Measurements from ENCODE around the gene NOL9.
A peak's percentile ranks its signal among the peaks of the same experiment; 100 is the strongest.

NOL9 gene

DNA sequence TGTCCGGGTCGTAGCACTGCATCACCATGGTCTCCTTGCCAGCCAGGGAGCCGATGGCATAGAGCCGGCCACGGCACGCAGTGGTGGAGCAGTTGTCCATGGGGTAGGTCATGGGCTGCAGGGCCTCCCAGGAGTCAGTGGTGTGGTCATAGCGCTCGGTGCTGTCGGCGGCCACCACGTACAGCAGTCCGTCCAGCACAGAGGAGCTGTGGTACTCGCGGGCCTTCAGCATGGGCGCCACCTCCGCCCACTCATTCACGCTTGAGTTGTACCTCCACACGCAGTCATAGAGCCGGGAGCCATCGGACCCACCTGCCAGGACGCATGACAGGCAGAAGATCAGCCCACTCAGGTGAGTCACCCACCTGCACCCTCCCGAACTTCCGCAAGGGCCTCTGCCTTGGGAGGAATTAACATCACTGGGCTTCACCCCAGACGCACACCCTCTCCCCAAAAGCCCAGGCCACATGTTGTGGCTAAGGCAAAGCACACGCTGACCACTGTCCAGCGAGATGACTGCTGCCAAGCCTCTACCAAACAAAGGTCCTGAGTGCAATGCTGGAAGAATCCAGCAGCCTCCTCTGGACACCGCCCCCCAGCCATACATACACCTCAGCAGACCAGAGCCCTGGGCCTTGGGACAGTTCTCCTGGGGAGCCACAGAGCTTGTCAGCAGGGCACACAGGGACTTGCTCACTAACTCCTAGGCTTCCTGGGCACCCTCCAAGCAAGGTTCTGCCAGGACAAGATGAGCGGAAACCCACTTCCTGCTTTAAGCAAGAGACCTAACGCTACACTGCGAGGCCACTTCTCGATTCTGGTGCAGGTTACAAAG is 45.0 kb upstream of the NOL9 start:
- Histone ChIP-seq H3K4me1 (peaks cover 40 to 85% (median 64%) of the 10 kb centered on the region in 10 experiments), H3K4me3 (peak overlapping the region; percentile 39 to 89 (median 76)), H3K4me2 (peak overlapping the region; percentile 91 to 100 (median 99)), H3K36me3 (peaks cover 33 to 52% (median 50%) of the 10 kb centered on the region in 11 experiments), H3K9ac (peak overlapping the region; percentile 29 to 90 (median 86); a peak in 20 of 22 replicates), H3K9me3 (replicated peaks in 1 of 11) (no peaks in the 10 kb centered on the region), H4K20me1 (peaks cover 62 to 81% (median 77%) of the 10 kb centered on the region in 11 experiments; a peak in 21 of 22 replicates), H3K27me3 (no peaks in the 10 kb centered on the region; a peak in 1 of 22 replicates), H3K27ac (peak overlapping the region in 9 of 11 experiments; percentile 34 to 91 (median 85); a peak in 18 of 22 replicates)
- no peak for TF ChIP-seq Cebpa-rat (IDR thresholded peaks at IDR 0.05)

DNA sequence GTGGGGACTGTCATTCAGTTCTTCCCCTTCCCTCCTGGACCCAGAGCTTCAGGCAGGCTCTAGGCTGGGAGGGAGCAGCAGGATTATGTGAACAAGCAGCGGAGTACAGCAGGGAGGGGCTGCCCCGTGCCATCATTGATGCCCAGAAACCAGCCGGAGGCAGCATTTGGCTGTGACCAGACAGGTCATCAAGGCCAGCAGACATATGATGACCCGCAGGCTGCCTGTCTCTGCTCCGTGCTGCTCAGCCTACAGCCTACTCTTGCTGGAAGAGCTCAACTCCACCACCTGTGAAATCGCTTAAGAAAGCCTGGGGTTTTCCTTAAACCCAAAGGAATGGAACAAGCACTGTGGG is 43.4 kb upstream of the NOL9 start:
- no peak for TF ChIP-seq Cebpa-rat (IDR thresholded peaks at IDR 0.05)
- Histone ChIP-seq H3K9me3 (replicated peaks in 1 of 11) (no peaks in the 10 kb centered on the region), H3K4me3 (no peak overlapping the region), H3K36me3 (peaks cover 48 to 68% (median 66%) of the 10 kb centered on the region in 11 experiments), H3K4me2 (peak overlapping the region in 5 of 11 experiments; percentile 94 to 100 (median 100); a peak in 6 of 22 replicates), H4K20me1 (peaks cover 76 to 97% (median 94%) of the 10 kb centered on the region in 11 experiments; a peak in 21 of 22 replicates), H3K9ac (peak overlapping the region in 6 of 11 experiments; percentile 1 to 31 (median 12); a peak in 5 of 22 replicates), H3K27me3 (no peaks in the 10 kb centered on the region; a peak in 1 of 22 replicates), H3K4me1 (peaks cover 35 to 83% (median 57%) of the 10 kb centered on the region in 10 experiments), H3K27ac (peak overlapping the region in 7 of 11 experiments; percentile 17 to 87 (median 78); a peak in 11 of 22 replicates)

DNA sequence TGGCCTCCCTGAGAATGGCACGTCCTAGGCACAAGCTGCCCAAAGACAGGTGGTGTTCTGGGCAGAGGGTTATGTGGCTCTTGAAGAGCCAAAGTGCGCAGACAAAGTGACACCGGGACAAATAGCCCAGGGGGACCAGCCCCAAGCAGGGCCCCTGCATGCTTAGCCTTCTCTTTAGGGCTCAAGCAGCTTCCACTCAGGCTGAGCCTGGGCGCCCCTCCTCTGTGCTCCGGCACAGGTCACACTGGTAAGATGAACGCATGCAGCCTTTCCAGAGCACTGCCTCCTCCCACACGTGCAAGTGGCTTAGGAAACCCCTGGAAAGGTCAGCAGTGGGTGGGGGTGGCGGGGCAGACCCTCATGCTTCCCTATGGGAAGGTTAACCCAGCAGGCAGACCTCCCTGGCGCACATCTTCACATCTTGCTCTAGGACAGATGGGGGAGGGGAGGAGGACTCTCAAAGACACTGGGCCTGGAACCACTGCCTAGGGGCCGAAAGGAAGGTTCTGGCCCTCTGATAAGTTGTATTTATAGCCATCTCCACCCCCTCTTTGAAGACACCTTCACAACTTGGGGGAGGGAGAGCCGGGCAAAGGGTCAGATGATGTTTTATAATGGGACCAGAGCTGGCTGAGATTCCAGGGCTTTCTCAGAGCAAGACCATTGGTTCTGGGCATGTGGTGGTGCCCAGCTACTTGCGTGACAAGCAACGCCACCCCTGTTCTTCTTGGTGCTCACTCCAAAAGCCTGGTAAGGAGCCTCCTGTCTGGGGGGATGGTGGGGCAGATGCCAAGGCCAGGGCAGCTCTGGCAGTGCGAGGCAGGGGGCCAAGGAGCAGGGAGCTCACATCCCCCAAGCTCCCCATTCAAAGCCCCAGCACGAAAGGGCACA is 42.8 kb upstream of the NOL9 start:
- H3K4me3 ChIP-seq: no peak overlapping the region
- peaks cover 42 to 86% (median 60%) of the 10 kb centered on the region in 10 experiments for H3K4me1 ChIP-seq
- no peaks in the 10 kb centered on the region; a peak in 1 of 22 replicates for H3K27me3 ChIP-seq
- H3K36me3 ChIP-seq: peaks cover 51 to 74% (median 71%) of the 10 kb centered on the region in 11 experiments
- peak overlapping the region in 6 of 11 experiments; percentile 17 to 87 (median 82); a peak in 9 of 22 replicates for H3K27ac ChIP-seq
- H3K9me3 ChIP-seq (replicated peaks in 1 of 11): no peaks in the 10 kb centered on the region
- H4K20me1 ChIP-seq: peaks cover 83 to 100% (median 98%) of the 10 kb centered on the region in 11 experiments
- H3K4me2 ChIP-seq: peak overlapping the region in 1 of 11 experiments; percentile 19; a peak in 1 of 22 replicates
- peak overlapping the region in 3 of 11 experiments; percentile 12 to 15 (median 13); a peak in 1 of 22 replicates for H3K9ac ChIP-seq
- no peak for TF ChIP-seq Cebpa-rat (IDR thresholded peaks at IDR 0.05)

DNA sequence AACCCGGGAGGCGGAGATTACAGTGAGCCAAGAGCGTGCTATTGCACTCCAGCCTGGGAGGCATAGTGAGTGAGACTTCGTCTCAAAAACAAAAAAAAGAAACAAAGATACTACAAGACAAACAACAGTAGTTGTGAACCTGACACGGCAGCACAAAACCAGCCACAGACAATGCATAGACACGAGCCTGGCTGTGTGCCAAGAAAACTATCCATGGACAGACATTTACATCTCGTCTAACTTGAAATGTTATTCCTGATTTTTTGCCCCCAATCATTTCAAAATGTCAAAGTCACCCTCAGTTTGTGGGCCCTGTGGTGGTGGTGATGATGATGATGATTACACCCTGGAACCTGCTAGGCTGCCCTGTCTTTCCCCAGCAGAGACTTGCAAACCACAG is 42.0 kb upstream of the NOL9 start:
- Histone ChIP-seq H3K4me3 (no peak overlapping the region), H3K4me2 (no peak overlapping the region), H3K27me3 (no peaks in the 10 kb centered on the region), H4K20me1 (peaks cover 91 to 100% (median 98%) of the 10 kb centered on the region in 11 experiments), H3K9ac (no peak overlapping the region), H3K9me3 (replicated peaks in 1 of 11) (no peaks in the 10 kb centered on the region), H3K36me3 (peaks cover 51 to 81% (median 71%) of the 10 kb centered on the region in 11 experiments), H3K27ac (no peak overlapping the region), H3K4me1 (peaks cover 47 to 86% (median 61%) of the 10 kb centered on the region in 10 experiments)
- TF ChIP-seq Cebpa-rat (IDR thresholded peaks at IDR 0.05): no peak

GRCh38 chr1:6594977-6595740 is 40.8 kb upstream of the NOL9 start:
- H3K9me3 ChIP-seq (replicated peaks in 1 of 11): no peaks in the 10 kb centered on the region
- H3K27me3 ChIP-seq: no peaks in the 10 kb centered on the region
- no peak overlapping the region for H3K4me2 ChIP-seq
- no peak for TF ChIP-seq Cebpa-rat (IDR thresholded peaks at IDR 0.05)
- H3K4me1 ChIP-seq: peaks cover 49 to 86% (median 63%) of the 10 kb centered on the region in 10 experiments
- H3K36me3 ChIP-seq: peaks cover 56 to 89% (median 79%) of the 10 kb centered on the region in 11 experiments
- no peak overlapping the region for H3K4me3 ChIP-seq
- H3K27ac ChIP-seq: no peak overlapping the region
- H3K9ac ChIP-seq: 0 out of 22 replicates have a peak overlapping the region, but pooled peaks of 1 of the 11 experiments have one; percentile 7
- peaks cover 96 to 100% (median 100%) of the 10 kb centered on the region in 11 experiments for H4K20me1 ChIP-seq

GRCh38 chr1:6593810-6594209 is 39.5 kb upstream of the NOL9 start:
- H3K9ac ChIP-seq: no peak overlapping the region
- no peak overlapping the region for H3K4me2 ChIP-seq
- no peak overlapping the region for H3K27ac ChIP-seq
- peaks cover 96 to 100% (median 100%) of the 10 kb centered on the region in 11 experiments for H4K20me1 ChIP-seq
- no peaks in the 10 kb centered on the region for H3K27me3 ChIP-seq
- peaks cover 67 to 95% (median 85%) of the 10 kb centered on the region in 11 experiments for H3K36me3 ChIP-seq
- peaks cover 49 to 86% (median 63%) of the 10 kb centered on the region in 10 experiments for H3K4me1 ChIP-seq
- no peak overlapping the region for H3K4me3 ChIP-seq
- no peaks in the 10 kb centered on the region for H3K9me3 ChIP-seq (replicated peaks in 1 of 11)
- TF ChIP-seq Cebpa-rat (IDR thresholded peaks at IDR 0.05): no peak

DNA sequence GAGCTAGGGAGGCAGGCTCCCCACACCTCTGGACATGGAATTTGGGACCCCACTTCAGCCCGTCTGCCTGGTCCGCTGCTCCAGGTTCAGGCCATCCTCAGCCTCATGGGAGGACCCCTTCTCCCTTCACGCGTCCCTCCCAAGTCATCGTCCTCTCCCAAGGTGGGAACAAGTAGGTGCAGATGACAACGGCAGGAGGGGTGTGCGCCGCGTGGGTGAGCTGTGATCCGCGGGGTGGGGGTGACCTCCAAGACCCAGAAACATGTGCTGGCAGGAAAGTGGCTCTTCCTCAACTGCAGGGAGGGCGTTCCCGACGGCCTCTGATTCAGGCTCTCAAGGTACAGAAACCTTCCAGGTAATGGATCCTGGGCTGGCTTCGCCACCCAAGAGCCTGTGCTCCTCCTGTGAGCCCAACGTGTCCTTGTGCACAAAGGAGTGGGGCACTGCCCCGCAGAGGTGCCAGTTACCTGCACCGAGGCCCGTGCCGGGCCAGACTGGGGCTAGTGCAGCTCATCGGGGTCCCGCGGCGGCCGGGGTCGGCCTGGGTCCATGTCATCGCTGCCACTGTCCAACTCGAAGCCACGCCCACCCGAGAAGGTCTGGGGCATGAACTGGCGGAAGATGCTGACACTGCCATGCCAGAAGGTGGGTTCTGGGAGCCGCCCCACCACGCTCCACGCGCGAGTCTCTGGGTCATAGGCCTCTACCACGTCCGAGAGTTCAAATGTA is 38.7 kb upstream of the NOL9 start:
- Histone ChIP-seq H3K36me3 (peaks cover 71 to 95% (median 85%) of the 10 kb centered on the region in 11 experiments), H3K27ac (peak overlapping the region in 1 of 11 experiments; percentile 3; a peak in 1 of 22 replicates)

More for the DNA sequence above, 38.7 kb upstream of the NOL9 start:
- H3K9ac ChIP-seq: peak overlapping the region in 2 of 11 experiments; percentile 16 to 48; a peak in 1 of 22 replicates
- H3K27me3 ChIP-seq: no peaks in the 10 kb centered on the region
- H3K9me3 ChIP-seq (replicated peaks in 1 of 11): no peaks in the 10 kb centered on the region
- TF ChIP-seq Cebpa-rat (IDR thresholded peaks at IDR 0.05): no peak
- H3K4me1 ChIP-seq: peaks cover 52 to 86% (median 63%) of the 10 kb centered on the region in 10 experiments
- H3K4me2 ChIP-seq: peak overlapping the region; percentile 58 to 89 (median 85)
- peaks cover 98 to 100% (median 100%) of the 10 kb centered on the region in 11 experiments for H4K20me1 ChIP-seq
- H3K4me3 ChIP-seq: no peak overlapping the region
